Skeletal muscle cell (primary cell): ENCODE results near the gene NR4A3.

Experiments
- DNase-seq: peaks from one replicate; pipeline ENCODE4 v3.0.0-alpha.2; 2010; ENCODE audit warnings: low read depth
- H3K4me3 ChIP-seq: 2 replicates; pipeline ENCODE4 v1.5.1; 2011; ENCODE audit warnings: low read depth, mild to moderate bottlenecking, control low read depth, low read length, moderate library complexity

NR4A3 gene

GRCh38 chr9:99866398-99866797 is 44.7 kb downstream of the NR4A3 start:
- DNase-seq: no peak
- H3K4me3 ChIP-seq: no peak overlapping the region

DNA sequence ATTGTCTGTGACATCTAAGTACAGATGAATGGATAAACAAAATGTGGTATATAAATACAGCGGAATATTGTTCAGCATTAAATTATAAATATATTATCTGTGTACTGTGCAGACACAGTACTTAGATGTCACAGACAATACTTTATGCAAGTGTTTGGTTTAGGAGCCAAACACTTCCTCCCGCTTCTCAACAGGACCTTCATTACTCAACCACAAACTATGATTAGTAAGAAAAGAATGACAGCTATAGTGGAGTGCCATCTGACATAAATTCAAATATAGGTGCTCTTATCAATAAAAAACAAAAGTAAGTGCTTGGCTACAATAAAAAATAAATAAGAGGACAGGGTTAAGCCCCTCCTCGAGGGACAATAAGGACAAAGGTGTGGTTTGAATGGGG is 45.9 kb downstream of the NR4A3 start:
- no peak overlapping the region for H3K4me3 ChIP-seq

GRCh38 chr9:99867968-99868367 is 46.3 kb downstream of the NR4A3 start:
- H3K4me3 ChIP-seq: no peak overlapping the region
- no peak for DNase-seq

More for the DNA sequence above, 45.9 kb downstream of the NR4A3 start:
- no peak for DNase-seq

DNA sequence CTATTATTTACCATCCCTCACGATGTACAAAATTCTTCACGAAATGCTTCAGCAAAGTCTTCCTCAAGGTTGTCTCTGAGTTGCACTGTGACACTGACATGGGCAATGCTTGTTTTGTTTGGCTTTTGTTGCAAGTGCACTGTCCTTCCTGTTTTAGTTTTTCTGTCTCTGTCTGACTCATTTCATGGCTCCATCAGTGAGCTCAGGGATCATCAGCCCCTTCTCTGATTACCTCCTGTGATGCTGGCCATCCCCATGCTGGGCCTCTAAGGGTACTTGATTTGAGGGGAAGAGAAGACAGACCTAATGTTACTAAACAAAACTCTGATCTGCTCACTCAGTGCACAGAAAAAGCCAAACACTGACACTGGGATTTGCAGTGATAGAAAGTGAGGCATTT is 47.2 kb downstream of the NR4A3 start:
- DNase-seq: no peak
- no peak overlapping the region for H3K4me3 ChIP-seq

- no peak overlapping the region for H3K4me3 ChIP-seq
- no peak for DNase-seq
Measured at GRCh38 chr9:99870126-99870525, 48.4 kb downstream of the NR4A3 start.

DNA sequence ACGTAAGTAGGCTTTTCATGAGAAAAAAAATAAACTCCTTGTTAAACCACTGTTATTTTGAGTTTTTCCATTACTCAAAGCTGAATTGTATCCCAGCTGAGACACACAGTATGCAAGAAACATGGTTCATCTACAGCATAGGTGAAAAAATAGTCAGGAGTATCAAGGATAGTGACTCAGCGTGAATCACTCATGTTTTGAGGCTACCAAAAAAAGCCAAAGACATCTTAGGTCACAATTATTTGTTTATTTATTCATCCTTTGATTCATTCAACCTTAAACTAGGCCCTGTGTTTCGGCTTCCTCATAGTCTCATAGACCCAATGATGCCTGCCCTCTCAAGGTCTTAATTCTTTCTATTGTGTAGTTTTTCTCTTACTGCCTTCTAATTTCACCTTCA is 51.8 kb downstream of the NR4A3 start:
- DNase-seq: peak; percentile 45
- H3K4me3 ChIP-seq: no peak overlapping the region

DNA sequence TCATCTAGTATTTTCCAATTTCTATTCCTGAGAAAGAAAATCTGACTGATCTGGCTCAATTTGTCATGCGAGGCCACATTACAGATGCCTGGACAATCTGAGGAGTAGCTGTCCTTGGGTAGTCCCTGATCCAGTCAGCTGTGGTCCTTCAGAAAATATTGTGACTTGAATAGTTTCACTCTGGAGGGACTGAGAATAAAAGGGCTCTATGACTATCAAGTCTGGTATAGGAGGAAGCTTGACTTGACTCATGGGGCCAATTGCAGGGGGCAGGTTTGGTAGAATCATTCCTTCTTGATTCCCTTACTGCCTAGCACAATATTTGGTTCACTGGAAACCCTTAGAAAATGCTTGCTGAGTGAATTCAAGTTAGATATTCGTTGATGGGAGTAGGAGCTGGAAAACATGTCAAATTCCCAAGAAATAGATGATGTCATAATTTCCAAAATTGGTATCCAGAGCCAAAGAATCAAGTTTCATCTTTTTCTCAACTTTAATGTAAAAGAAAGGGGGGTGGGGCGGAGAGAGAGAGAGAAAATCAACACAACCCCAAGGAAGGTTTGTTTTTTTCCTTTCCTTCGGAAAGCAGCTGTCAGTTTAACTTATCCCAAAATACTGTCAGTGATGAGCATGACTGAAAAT is 52.4 kb downstream of the NR4A3 start:
- DNase-seq: no peak
- H3K4me3 ChIP-seq: no peak overlapping the region

DNA sequence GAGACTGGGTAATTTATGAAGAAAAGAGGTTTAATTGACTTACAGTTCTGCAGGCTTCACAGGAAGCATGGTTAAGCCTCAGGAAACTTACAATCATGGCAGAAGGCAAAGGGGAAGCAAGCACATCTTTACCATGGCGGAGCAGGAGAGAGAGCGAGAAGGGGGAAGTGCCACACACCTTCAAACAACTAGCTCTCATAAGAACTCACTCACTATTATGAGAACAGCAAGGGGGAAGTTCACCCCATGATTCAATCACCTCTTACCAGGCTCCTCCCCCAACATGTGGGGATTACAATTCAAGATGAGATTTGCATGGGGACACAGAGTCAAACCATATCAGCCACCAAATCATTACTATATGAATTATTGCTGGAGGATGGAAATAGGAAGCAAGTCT is 54.5 kb downstream of the NR4A3 start:
- no peak for DNase-seq
- no peak overlapping the region for H3K4me3 ChIP-seq

DNA sequence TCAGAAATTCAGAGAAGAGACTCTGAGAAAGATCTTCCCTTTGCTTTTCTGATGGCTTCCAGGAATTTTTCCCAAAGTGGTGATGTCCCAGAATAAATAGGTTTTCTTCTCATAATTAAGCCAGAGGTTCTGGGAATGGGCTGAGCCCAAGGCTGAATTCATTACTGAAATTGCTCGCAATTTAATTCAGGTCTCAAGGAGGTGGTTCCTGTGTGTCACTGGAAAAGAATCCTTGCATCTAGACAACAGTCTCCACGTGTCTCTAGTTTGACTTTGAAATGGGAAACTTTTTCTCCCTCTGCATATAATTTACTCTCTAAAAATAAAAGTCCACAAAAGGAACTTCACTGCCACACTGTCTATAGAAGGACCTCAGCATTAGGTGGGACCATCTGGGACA is 57.0 kb downstream of the NR4A3 start:
- DNase-seq: no peak

GRCh38 chr9:99881769-99882168 is 60.1 kb downstream of the NR4A3 start:
- no peak for DNase-seq

More for the DNA sequence above, 57.0 kb downstream of the NR4A3 start:
- no peak overlapping the region for H3K4me3 ChIP-seq

GRCh38 chr9:99885747-99886146 is 64.1 kb downstream of the NR4A3 start:
- DNase-seq: no peak
- H3K4me3 ChIP-seq: no peak overlapping the region

More at GRCh38 chr9:99881769-99882168, 60.1 kb downstream of the NR4A3 start:
- H3K4me3 ChIP-seq: no peak overlapping the region

DNA sequence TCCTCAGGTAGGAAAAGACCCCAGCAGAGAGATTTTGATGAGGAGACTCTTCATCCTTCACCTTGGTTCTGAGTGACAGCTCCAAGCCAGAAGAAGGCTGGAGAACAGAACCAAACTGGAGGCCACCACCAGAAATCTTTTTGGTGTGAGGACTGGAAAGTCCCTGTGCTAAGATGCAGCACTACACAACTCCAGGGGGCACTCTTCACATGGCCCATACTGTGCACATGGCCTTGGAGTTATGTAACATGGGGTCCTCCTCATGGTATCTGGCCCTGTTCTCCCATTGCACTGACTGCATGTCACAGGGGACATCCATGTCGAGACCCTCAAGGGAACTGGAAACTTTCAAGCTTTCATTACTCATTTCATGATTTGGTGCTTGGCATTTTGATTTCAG is 67.4 kb downstream of the NR4A3 start:
- H3K4me3 ChIP-seq: no peak overlapping the region
- no peak for DNase-seq

GRCh38 chr9:99894826-99895225 is 73.1 kb downstream of the NR4A3 start:
- H3K4me3 ChIP-seq: no peak overlapping the region
- no peak for DNase-seq

DNA sequence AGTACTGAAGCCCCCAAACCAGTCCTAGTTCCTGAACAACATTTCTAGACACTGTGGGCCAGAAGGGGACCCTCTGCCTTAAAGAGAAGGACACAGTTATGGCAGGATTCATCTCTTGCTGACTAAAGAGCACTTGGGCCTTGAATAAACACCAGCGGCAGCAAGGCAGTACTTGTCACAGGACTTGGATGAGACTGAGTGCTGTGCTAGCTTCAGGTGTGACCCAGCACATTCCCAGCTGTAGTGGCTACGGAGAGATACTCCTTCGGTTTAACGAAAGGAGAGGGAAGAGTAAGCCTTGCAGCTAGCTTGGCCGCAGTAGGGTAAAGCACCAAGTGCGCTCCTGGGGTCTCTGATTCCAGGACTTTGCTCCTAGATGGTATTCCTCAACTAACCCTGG is 73.8 kb downstream of the NR4A3 start:
- H3K4me3 ChIP-seq: no peak overlapping the region
- DNase-seq: no peak

GRCh38 chr9:99896119-99896518 is 74.4 kb downstream of the NR4A3 start:
- H3K4me3 ChIP-seq: no peak overlapping the region
- no peak for DNase-seq

DNA sequence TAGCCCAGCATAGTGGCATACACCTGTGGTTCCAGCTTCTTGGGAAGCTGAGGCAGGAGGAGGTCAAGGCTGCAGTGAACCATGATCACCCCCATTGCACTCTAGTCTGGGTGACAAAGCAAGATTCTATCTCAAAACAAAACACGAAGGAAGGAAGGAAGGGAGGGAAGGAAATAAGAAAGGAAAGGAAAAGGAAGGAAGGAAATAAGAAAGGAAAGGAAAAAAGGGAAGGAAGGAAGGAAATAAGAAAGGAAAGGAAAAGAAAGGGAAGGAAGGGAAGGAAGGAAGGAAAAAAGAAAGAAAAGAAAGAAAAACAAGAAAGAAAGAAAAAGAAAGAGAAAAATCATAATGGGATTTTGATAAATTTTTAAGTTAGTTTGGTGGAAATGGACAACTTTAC is 81.7 kb downstream of the NR4A3 start:
- DNase-seq: no peak
- H3K4me3 ChIP-seq: no peak overlapping the region

DNA sequence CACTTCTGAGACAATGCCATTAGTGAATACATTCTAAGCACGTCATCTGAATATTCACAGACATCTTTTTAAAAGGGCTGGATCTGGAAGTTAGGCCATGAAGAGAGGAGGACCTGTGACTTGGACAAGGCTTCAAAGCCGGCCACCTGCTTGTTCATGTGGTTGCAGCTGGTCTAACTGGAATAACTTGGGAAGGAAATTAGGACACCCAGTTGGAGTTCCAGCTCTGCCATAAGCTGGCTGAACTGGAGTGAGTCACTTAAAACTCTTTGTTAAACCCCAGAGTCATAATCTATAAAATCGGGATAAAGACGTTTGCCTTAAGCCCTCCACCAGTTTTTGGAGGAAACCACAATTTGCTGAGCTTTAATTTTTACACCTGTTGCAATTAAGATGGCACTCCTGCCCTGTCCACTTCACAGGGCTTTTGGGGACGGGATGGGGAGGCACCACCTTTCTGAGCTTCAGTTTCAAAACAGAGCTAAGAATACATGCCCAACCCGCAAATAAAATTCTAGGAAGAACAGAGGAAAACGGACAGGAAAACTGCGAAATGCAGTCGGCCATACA is 84.2 kb downstream of the NR4A3 start:
- DNase-seq: no peak
- H3K4me3 ChIP-seq: peak overlapping the region; percentile 86

DNA sequence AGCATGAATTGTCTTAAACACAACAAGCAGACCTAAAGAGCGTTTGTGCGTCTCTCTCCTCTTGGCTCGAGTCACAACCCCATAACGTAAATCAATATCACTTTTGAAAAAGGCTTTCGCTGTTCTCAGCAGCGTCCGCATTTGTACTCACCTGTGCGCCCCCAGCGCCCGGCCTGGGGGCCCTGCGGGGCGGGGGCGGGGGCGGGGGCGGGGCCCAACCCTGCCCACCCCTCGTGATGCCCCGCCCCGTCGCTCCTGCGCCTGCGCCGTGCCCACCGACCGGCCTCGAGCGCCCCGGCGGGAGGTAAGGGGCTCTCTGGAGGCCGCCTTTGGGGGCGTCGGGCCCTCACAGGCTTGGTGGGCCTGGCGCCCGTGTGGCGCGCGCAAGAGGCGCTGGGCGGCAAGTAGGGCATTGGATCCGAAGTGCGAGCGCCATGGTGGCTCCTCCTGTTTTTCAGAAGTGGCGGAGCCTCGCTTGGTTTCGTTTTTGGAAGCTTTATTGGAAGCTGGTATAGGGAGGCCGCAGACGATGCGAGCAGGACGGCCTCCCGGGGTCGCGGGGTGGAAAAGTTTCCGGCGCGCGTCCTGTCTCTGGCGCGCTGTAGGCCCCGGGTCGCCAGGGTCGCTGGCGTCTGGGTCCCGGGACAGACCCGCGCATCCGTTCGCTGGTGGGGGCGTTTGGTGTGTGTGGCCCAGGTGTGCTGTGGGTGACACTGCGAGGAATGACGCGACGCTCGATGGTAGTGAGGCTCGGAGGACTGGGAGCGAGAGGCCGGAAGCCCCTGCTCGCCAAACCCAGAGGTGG is 84.9 kb downstream of the NR4A3 start, which contains the start of gene STX17:
Gene STX17, plus strand, starts transcription at position 252 of the 805 bp plus-strand sequence. CDS start 8,586 bp downstream, outside the sequence.
- peak; percentile 22 for DNase-seq
- H3K4me3 ChIP-seq: peak within 1 kb of the TSS; percentile 86

DNA sequence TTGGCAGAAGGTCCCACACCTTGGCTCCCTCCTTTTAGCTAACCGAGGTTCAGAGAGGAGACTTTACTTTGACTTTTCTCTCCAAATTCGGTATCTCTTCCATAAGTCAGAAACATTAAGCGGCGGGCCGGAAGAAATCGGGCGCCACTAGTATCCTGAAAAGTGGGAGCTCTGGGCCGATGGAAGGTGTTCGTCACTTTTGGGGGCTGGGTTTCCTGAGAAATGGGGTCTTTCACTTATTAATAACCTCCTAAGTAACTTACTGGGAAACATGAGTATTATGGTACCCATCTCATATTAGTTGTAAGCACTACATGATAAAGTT is 85.5 kb downstream of the NR4A3 start:
- no peak for DNase-seq

DNA sequence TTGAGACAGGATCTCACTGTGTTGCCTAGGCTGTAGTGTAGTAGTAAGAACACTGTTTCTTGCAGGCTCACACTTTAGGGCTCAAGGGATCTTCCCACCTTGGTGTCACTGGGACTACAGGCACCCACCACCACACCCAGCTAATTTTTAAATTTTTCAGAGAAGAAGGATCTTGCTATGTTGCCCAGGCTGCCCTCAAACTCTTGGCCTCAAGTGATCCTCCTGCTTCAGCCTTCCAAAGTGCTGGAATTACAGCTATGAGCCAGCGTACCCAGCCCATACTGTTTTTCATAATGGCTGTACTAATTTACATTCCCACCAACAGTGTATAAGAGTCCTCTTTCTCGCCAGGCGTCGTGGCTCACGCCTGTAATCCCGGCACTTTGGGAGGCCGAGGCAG is 89.9 kb downstream of the NR4A3 start:
- no peak for DNase-seq

More for the DNA sequence above, 85.5 kb downstream of the NR4A3 start:
- peak overlapping the region; percentile 86 for H3K4me3 ChIP-seq

More for the DNA sequence above, 89.9 kb downstream of the NR4A3 start:
- H3K4me3 ChIP-seq: no peak overlapping the region
